ENCODE results near the gene ARFGAP3.
"Not testable (repeated sequence)": the region's sequence is repeated elsewhere in the genome, so short reads cannot be mapped to it uniquely, and the experiment has no call there.

Gene ARFGAP3

DNA sequence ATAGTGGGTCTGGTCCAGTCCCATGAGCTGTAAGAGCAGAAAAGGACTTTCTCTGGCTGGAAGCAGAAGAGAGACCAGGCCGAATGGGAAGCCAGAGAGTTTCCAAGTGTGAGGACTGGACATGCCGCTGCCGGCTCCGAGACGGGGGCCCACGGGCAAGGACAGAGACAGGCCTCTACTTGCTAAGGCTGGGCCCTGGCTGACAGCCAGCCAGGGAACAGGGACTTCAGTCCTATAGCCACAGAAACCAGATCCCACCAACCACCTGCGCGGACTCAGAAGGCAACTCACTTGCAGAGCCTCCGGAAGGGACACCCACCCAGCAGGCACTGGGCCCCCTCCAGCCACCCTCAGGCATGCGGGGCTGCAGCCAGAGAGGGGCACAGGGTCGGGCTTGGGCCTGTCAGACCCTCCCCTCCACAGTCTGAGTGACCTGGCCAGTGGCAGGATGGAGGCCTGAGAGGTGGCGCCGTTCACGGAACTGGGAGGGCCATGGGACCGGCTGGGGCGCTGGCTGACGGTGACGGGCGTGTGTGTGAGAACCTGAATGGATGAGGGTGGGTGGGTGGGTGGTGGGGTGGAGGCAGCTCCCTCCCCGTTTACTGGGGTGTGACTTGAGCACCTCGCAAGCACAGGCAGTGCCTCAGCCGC lies 88.6 kb downstream of the ARFGAP3 start:
- no peak for DNase-seq (ENCODE audit: low read depth)

DNA sequence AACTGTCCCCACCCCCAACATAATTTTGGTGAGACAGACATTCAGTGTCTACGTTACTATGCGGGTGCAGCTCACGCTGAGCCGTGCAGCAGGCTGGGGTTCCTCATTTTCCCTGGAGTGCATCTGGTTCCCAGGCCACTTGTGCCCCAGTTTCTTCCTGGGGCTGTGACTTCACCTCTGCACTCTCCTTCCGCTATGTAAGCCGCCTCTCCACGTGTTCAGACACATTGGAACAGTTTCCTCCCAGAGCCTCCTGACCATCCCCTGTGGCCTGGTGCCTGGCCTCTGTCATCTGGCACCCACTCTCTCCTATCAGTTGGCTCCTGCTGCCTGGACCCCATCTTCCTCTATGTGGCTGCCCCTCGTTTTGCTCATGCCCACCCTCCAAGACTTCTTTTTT lies 90.2 kb downstream of the ARFGAP3 start:
- no peak for DNase-seq (ENCODE audit: low read depth)

DNA sequence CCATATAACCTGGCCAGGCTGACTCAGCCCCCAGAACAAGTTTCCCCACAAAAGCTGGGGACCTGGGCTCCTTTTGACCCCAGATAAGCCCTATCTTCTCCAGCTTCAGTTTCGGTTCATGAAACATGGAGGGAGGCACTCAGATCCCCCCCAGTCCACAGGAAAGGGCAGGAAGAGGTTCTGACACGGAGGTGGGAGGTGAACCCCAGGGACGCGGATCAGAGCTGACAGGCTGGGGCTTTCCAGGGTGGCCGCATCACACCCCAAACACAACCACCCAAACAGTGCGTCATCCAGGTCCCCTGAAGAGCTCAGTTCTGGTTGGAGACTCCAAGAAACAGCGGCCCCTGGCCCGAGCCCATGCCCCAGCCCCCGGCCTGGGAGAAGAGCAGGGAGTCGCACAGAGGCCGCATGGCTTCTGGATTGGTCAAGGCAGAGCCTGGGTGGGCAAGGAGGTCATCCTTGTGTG lies 92.1 kb downstream of the ARFGAP3 start:
- DNase-seq (ENCODE audit: low read depth): no peak

DNA sequence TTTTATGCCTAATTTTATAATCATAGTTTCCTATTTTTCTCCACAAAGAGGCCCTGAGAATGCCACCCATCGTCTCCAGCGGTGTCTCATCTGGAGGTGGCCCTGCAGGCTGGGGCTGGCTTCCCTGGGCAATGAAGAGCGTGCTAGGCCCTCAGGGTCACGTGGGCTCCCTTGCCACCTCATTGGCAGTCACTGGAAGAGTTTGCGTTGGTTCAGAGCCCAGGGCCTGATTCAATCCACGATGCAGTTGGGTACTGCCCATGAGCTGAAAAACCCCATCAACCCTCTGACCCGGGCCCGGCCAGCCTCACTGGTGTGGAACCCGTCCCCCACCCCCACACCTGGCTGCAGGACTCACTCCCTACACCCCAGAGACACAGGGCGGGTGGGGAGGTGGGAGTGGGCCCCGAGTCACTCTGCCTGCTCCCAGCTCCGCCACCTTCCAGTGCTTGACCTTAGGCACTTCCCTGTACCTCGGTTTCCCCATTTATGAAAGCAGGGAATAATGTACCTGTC lies 93.0 kb downstream of the ARFGAP3 start:
- no peak for DNase-seq (ENCODE audit: low read depth)

DNA sequence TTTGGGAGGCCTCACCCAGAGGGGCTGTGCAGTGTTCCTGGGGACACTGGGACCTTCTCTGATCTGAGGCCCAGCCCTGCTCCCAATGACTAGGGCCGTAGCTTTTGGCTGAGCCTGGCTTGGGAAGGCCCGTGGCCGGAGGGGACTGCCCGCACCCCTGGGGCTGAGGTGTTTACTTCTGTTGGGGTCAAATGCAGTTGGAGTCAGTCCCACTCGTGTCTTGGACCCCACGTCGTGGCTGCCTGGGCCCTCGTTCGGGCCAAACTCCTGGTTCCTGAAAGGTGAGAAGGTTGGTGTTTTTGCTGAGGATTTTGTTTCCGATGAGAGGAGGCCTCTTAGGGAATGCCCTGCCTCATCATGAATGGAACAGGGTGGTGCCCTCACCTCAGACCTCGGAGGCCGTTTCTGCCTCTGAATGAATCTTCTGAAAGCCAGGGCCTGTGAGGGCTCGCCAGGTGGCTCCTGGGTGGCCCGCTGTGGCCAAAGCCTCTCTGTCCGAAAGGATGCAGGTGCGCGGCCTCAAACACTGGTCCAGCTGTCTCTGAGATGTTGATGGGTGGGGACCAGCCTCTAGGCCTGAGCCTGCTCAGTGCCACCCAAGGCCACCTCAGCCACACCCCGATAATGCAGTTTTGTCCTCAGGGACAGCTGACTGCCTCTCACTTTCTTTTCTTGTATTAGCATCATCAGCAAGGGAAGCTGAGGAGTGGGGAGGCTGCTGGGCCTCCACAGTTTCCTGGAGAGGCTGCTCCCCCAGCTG lies 96.1 kb downstream of the ARFGAP3 start:
- no peak for DNase-seq (ENCODE audit: low read depth)

DNA sequence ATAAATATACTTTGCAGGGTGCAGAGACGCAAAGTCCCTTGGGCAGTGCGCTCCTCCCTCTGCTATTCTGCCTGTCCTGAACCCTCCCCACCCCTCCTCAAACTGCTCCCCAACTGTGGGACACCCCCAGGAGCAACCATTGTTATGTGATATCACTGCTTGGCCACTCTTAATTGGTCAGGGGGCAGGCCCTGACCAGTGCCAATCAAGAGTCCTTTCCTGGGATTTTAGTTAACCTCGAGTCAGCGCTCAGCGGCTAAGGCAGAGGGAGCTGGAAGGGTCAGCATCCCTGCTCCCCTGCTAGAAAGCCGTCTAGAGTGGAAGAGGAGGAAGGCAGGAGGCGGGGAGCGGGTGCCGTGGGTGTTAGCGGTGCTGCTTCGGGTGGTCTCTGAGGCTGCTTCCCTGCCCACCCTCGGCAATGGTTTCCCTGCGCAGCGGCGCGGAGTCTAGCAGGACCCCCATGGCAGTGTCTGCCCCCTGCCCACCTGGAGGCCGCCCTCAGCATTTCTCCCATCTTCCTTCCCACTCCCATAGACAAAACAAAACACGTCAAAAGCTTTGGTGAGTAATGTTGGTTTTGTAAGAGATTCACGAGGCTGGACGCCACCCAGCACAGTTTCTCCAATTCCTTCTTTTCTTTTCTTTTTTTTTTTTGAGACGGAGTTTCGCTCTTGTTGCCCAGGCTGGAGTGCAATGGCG lies 98.0 kb downstream of the ARFGAP3 start:
- DNase-seq (ENCODE audit: low read depth): no peak

DNA sequence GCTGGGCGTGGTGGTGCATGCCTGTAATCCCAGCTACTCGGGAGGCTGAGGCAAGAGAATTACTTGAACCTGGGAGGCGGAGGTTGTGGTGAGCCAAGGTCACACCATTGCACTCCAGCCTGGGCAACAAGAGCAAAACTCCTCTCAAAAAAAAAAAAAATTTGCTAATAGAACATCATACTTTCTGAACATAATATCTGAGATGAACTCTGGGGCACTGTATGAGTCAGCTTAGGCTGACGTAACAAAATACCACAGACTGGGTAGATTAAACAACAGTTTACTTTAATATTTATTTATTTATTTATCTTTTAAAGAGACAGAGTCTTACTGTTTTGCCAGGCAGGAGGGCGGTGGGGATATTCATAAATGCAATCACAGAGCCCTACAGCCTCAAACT lies 101.5 kb downstream of the ARFGAP3 start:
- not testable (repeated sequence) for DNase-seq (ENCODE audit: low read depth)

DNA sequence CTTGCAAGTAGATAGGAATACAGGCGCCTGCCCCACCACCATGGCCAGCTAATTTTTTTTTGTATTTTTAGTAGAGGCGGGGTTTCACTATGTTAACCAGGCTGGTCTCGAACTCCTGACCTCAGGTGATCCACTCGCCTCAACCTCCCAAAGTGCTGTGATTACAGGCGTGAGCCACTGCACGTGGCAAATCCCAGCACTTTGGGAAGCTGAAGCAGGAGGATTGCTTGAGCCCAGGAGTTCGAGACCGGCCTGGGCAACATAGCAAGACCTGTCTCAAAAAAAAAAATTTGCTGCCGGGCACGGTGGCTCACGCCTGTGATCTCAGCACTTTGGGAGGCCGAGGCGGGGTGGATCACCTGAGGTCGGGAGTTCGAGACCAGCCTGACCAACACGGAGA lies 102.0 kb downstream of the ARFGAP3 start:
- not testable (repeated sequence) for DNase-seq (ENCODE audit: low read depth)

DNA sequence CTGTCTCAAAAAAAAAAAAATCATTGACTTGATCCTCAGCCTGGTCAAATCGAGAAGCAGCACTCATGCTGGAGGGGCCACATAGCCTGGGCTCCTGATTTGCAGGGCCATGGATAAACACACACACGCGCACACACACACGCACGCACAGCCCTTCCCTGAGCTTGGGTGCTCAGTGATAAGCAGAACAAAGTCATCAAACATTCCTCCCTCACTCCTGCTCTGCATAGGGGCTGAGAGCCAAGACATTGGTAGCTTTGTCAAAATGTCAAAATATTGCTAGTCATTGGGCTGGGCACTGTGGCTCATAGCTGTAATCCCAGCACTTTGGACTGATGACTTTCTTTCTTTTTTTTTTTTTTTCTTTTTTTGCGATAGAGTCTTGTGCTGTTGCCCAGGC lies 102.4 kb downstream of the ARFGAP3 start:
- DNase-seq (ENCODE audit: low read depth): no peak

DNA sequence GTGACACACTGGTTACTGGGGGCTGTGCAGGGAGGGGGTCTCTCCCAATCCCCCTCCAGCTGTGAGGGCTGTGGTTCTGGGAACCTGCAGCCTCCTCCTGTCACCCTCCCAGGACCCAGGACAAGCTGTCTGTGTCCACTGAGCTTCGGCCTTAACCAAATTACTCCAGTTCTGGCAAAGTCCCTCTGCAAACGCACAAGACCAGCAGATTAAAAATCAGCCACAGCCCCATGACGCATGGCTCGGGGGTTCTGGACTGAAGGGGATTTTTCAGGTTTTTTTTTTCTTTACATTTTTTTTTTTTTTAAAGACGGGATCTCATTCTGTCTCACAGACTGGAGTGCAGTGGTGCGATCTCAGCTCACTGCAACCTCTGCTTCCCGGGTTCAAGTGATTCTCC lies 104.2 kb downstream of the ARFGAP3 start:
- DNase-seq (ENCODE audit: low read depth): no peak

DNA sequence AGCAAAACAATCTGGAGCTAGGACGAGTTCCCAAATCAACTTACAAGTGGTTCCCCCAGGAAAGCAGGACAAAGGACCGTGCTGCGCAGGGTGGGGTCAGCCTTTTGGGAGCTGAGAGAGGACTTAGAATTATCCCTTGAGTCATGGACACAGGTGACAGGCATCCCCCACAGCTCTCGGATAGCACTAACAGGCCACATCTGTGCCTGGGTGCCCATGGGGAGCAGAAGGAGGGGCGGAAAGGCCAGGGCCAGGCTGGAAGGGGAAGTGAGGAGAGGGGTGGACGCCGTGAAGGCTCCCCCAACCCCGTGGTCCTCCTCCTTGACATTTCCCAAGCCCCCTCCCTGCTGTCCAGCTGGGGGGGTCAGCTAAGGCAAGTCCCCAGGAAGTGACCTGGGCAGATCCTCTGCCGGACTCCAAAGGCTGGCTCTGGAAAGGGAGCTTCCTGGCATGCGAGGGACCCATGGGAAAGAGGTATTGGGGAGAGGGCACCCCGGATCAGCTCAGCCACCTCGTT lies 104.8 kb downstream of the ARFGAP3 start:
- DNase-seq (ENCODE audit: low read depth): no peak

DNA sequence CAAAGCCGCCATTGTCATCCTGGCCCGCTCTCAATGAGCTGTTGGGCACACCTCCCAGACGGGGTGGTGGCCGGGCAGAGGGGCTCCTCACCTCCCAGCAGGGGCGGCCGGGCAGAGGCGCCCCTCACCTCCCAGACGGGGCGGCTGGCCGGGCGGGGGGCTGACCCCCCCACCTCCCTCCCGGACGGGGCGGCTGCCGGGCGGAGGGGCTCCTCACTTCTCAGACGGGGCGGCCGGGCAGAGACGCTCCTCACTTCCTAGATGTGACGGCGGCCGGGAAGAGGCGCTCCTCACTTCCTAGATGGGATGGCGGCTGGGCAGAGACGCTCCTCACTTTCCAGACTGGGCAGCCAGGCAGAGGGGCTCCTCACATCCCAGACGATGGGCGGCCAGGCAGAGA lies 106.7 kb downstream of the ARFGAP3 start:
- not testable (repeated sequence) for DNase-seq (ENCODE audit: low read depth)

DNA sequence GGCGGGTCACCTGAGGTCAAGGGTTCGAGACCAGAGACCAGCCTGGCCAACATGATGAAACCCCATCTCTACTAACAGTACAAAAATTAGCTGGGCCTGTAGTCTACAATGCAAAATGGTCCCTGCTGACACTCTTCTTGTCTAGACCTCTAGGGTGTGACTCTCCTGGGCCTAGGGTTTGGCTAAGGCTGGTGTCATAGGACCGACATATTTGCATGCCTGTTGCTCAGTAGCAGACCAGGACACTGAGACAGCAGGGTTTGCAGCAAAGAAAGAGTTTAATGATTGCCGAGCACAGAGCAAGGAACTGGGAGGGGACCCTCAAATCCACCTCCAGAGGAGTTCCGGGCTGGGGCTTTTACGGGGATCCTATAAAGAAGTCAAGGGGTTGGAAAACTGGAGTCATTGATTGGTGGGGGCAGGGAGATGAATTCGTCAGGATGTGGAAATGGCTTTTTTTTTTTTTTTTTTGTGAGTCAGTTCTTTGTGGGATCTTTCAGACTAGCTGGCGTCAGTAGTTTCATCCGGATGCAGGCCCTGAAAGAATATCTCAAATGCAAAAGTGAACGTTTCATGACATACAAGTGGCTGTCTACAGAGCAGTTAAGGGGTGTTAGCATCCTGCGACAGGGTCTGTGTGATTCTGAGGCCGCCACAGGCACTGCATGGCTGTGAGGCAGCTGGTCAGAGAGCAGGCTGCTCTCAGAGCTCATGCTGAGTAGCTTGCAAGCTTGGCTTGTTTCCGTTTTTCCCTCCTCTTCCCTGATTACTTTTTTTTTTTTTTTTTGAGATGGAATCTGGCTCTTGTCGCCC lies 109.2 kb downstream of the ARFGAP3 start:
- DNase-seq (ENCODE audit: low read depth): no peak

All from stimulated activated CD8-positive, alpha-beta memory T cell treated with anti-CD3 and anti-CD28 coated beads, Interleukin-15, amount 100 ng/mL, for 1 hour (primary cell).